ENCODE measurements around the gene CUEDC1.

Gene CUEDC1

DNA sequence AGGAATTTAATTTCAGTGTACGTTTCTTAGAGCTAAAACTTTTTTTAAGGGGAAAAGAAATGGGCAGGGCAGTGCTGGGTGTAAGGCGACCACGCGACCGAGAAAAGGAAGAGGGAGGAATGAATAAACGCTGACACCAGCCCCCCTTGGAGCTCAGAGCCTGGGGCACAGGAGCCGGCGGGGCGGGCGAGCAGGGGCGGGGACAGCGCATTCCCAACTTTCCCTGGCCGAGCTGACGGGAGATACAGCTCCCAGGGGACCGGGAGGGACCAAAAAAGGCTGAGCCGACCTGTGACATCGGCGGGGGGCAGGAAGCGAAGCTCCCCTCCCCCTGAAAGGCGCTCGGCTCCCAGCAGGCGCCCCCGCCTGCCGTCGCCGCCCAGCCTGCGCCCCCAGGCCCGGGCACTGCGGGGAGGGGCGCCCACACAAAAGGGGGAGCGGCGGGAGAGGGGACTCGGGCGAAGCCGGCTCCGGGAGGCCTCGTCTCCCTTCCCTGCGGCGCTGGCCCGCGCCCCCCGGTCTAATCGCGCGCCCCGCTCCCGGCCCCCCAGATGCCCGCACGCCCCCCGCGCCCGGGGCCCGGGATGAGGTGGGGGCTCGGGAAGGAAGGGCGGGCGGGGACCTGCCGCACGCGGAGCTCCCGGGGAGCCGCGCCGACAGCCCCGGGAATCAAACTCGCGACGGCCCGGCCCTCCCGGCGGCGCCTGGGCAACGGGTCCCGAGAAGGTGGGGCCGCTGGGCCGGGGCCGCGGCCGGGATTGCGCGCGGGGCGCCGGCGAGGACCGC lies 622 bp downstream of the CUEDC1 start:
- Histone ChIP-seq H3K9ac (ENCODE audit: low read length) (no peak overlapping the region), H2AFZ (ENCODE audit: low read length) (no peak overlapping the region), H3K4me3 (ENCODE audit: low read length) (no peak overlapping the region), H3K79me2 (ENCODE audit: low read length) (no peaks in the 10 kb centered on the region), H4K20me1 (ENCODE audit: insufficient read depth, low read length) (0 out of 2 replicates have a peak, but pooled peaks cover 3% of the 10 kb centered on the region), H3K4me2 (ENCODE audit: low read depth, low read length) (peak overlapping the region; percentile 47; the same call in 1 of the 2 replicates), H3K27me3 (replicated peaks; ENCODE audit: insufficient read depth, low read length) (peaks cover 67% of the 10 kb centered on the region), H3F3A (ENCODE audit: insufficient read depth, low read length) (peaks cover 10% of the 10 kb centered on the region; the same call in 1 of the 2 replicates), H3K4me1 (ENCODE audit: low read length) (peaks cover 15% of the 10 kb centered on the region), H3K27ac (ENCODE audit: low read length) (no peak overlapping the region), H3K36me3 (replicated peaks; ENCODE audit: insufficient read depth, low read length) (no peaks in the 10 kb centered on the region), H3K9me3 (replicated peaks; ENCODE audit: insufficient read depth, low read length) (no peaks in the 10 kb centered on the region), H3K9me2 (replicated peaks; ENCODE audit: insufficient read depth, low read length) (no peaks in the 10 kb centered on the region)
- TF ChIP-seq EZH2 (optimal IDR thresholded peaks at IDR 0.05; ENCODE audit: low read depth, low read length) (peak; percentile 92), EZH2phosphoT487 (IDR thresholded peaks at IDR 0.05; ENCODE audit: low read length) (no peak)
- TF ChIP-seq, protein P1, sequence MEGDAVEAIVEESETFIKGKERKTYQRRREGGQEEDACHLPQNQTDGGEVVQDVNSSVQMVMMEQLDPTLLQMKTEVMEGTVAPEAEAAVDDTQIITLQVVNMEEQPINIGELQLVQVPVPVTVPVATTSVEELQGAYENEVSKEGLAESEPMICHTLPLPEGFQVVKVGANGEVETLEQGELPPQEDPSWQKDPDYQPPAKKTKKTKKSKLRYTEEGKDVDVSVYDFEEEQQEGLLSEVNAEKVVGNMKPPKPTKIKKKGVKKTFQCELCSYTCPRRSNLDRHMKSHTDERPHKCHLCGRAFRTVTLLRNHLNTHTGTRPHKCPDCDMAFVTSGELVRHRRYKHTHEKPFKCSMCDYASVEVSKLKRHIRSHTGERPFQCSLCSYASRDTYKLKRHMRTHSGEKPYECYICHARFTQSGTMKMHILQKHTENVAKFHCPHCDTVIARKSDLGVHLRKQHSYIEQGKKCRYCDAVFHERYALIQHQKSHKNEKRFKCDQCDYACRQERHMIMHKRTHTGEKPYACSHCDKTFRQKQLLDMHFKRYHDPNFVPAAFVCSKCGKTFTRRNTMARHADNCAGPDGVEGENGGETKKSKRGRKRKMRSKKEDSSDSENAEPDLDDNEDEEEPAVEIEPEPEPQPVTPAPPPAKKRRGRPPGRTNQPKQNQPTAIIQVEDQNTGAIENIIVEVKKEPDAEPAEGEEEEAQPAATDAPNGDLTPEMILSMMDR (IDR thresholded peaks at IDR 0.05; ENCODE audit: low read length), result no peak
- no peak for DNase-seq

GRCh38 chr17:57953705-57954396 lies 1.4 kb downstream of the CUEDC1 start:
- no peaks in the 10 kb centered on the region for H3K9me3 ChIP-seq (replicated peaks; ENCODE audit: insufficient read depth, low read length)
- no peak overlapping the region for H3K27ac ChIP-seq (ENCODE audit: low read length)
- no peak overlapping the region for H3K9ac ChIP-seq (ENCODE audit: low read length)
- no peaks in the 10 kb centered on the region for H3K79me2 ChIP-seq (ENCODE audit: low read length)
- no peak overlapping the region for H3K4me3 ChIP-seq (ENCODE audit: low read length)
- H3F3A ChIP-seq (ENCODE audit: insufficient read depth, low read length), result peaks cover 14% of the 10 kb centered on the region
- H3K4me1 ChIP-seq (ENCODE audit: low read length), result peaks cover 20% of the 10 kb centered on the region
- no peak for DNase-seq
- 0 out of 2 replicates have a peak, but pooled peaks cover 3% of the 10 kb centered on the region for H4K20me1 ChIP-seq (ENCODE audit: insufficient read depth, low read length)
- H3K9me2 ChIP-seq (replicated peaks; ENCODE audit: insufficient read depth, low read length), result no peaks in the 10 kb centered on the region
- no peaks in the 10 kb centered on the region for H3K36me3 ChIP-seq (replicated peaks; ENCODE audit: insufficient read depth, low read length)
- peaks cover 59% of the 10 kb centered on the region for H3K27me3 ChIP-seq (replicated peaks; ENCODE audit: insufficient read depth, low read length)
- no peak overlapping the region for H3K4me2 ChIP-seq (ENCODE audit: low read depth, low read length)
- no peak overlapping the region for H2AFZ ChIP-seq (ENCODE audit: low read length)
- TF ChIP-seq, protein P1 (IDR thresholded peaks at IDR 0.05; ENCODE audit: low read length), result no peak
- TF ChIP-seq EZH2phosphoT487 (IDR thresholded peaks at IDR 0.05; ENCODE audit: low read length), result no peak
- TF ChIP-seq EZH2 (optimal IDR thresholded peaks at IDR 0.05; ENCODE audit: low read depth, low read length), result no peak

GRCh38 chr17:57953219-57953618 lies 2.0 kb downstream of the CUEDC1 start:
- no peak overlapping the region for H3K4me3 ChIP-seq (ENCODE audit: low read length)
- H3K9ac ChIP-seq (ENCODE audit: low read length), result no peak overlapping the region
- H3K79me2 ChIP-seq (ENCODE audit: low read length), result no peaks in the 10 kb centered on the region
- H3K36me3 ChIP-seq (replicated peaks; ENCODE audit: insufficient read depth, low read length), result no peaks in the 10 kb centered on the region
- no peak overlapping the region for H3K4me2 ChIP-seq (ENCODE audit: low read depth, low read length)
- H2AFZ ChIP-seq (ENCODE audit: low read length), result no peak overlapping the region
- H3K9me2 ChIP-seq (replicated peaks; ENCODE audit: insufficient read depth, low read length), result no peaks in the 10 kb centered on the region
- peaks cover 26% of the 10 kb centered on the region for H3K4me1 ChIP-seq (ENCODE audit: low read length)
- H3K9me3 ChIP-seq (replicated peaks; ENCODE audit: insufficient read depth, low read length), result no peaks in the 10 kb centered on the region
- H3K27me3 ChIP-seq (replicated peaks; ENCODE audit: insufficient read depth, low read length), result peaks cover 60% of the 10 kb centered on the region
- no peak for TF ChIP-seq EZH2 (optimal IDR thresholded peaks at IDR 0.05; ENCODE audit: low read depth, low read length)
- no peak for TF ChIP-seq EZH2phosphoT487 (IDR thresholded peaks at IDR 0.05; ENCODE audit: low read length)
- TF ChIP-seq, protein P1 (IDR thresholded peaks at IDR 0.05; ENCODE audit: low read length), result no peak
- H3K27ac ChIP-seq (ENCODE audit: low read length), result no peak overlapping the region
- peaks cover 20% of the 10 kb centered on the region for H3F3A ChIP-seq (ENCODE audit: insufficient read depth, low read length)
- DNase-seq, result no peak
- H4K20me1 ChIP-seq (ENCODE audit: insufficient read depth, low read length), result 0 out of 2 replicates have a peak, but pooled peaks cover 3% of the 10 kb centered on the region

All from MM.1S (cell line).